IMR-90 (cell line): ENCODE measurements around the gene THEM5. TPM values are rescaled to one million over a fixed set of nuclear protein-coding genes. Genes with fewer than 3 reads are reported as not detected.

ENCODE experiments used
- ATAC-seq: fragments of 200-7000 bp; cut with Tn5 transposase; 2 replicates; pipeline ENCODE4 v1.9.1; 2020; ENCODE audit warnings: low read depth, mild to moderate bottlenecking, moderate library complexity
- BruUV-seq: library from RNA; stranded (reverse); fragments of 400-500 nt; replicated peaks from 2 replicates; lab custom pipeline; 2021; lab: Mats Ljungman, UMichigan
- CTCF ChIA-PET: fragments of 300-600 bp; formaldehyde crosslinking; extraction: SDS; loops from one replicate; lab custom pipeline; 2021; ENCODE audit warnings: antibody characterized with exemption; lab: Yijun Ruan, JAX
- POLR2A ChIA-PET: fragments of 300-600 bp; sonication (Branson Sonifier 250); formaldehyde crosslinking; loops from one replicate; lab custom pipeline; 2022; ENCODE audit warnings: antibody characterized with exemption; ENCODE audit not compliant: unreplicated experiment; lab: Charles Lee
- DNase-seq: peaks from one replicate; pipeline ENCODE4 v3.0.0; 2013
- H2AFZ ChIP-seq: replicated peaks from 2 replicates; pipeline ENCODE3; 2013; ENCODE audit warnings: low read length, mild to moderate bottlenecking; ENCODE audit not compliant: poor library complexity
- H2AK5ac ChIP-seq: 2 replicates; pipeline ENCODE4 v1.6.1; 2013; ENCODE audit warnings: low read depth, low read length, inconsistent platforms
- H2AK9ac ChIP-seq: replicated peaks from 2 replicates; pipeline ENCODE3; 2013; ENCODE audit warnings: mild to moderate bottlenecking, low read depth, low read length, moderate library complexity; ENCODE audit not compliant: poor library complexity
- H2BK120ac ChIP-seq: 2 replicates; pipeline ENCODE4 v1.6.1; 2013; ENCODE audit warnings: low read depth, low read length, inconsistent platforms
- H2BK15ac ChIP-seq: 3 replicates; pipeline ENCODE4 v1.6.1; 2013; ENCODE audit warnings: low read depth, low read length, inconsistent platforms
- H2BK20ac ChIP-seq: 2 replicates; pipeline ENCODE4 v1.6.1; 2013; ENCODE audit warnings: low read depth, mild to moderate bottlenecking, inconsistent platforms, low read length, moderate library complexity
- H2BK5ac ChIP-seq: 2 replicates; pipeline ENCODE4 v1.6.1; 2013; ENCODE audit warnings: mild to moderate bottlenecking, low read depth, low read length, inconsistent platforms; ENCODE audit not compliant: poor library complexity, severe bottlenecking
- H3K14ac ChIP-seq: replicated peaks from 2 replicates; pipeline ENCODE4 v1.6.1; 2013; ENCODE audit warnings: low read depth, low read length, inconsistent platforms
- H3K18ac ChIP-seq: 2 replicates; pipeline ENCODE4 v1.6.1; 2013; ENCODE audit warnings: low read depth, low read length, control low read depth
- H3K23ac ChIP-seq: 2 replicates; pipeline ENCODE4 v1.6.1; 2013; ENCODE audit warnings: low read depth, low read length, inconsistent platforms
- H3K27ac ChIP-seq: 2 replicates; pipeline ENCODE4 v1.5.1; 2013; ENCODE audit warnings: mild to moderate bottlenecking, control low read depth, low read length; ENCODE audit not compliant: insufficient read depth
- H3K27me3 ChIP-seq: 2 replicates; pipeline ENCODE4 v1.6.1; 2013; ENCODE audit warnings: low read length; ENCODE audit not compliant: control insufficient read depth, insufficient read depth
- H3K36me3 ChIP-seq: 2 replicates; pipeline ENCODE4 v1.6.1; 2013; ENCODE audit warnings: low read length, mixed read lengths; ENCODE audit not compliant: control insufficient read depth, insufficient read depth
- H3K4ac ChIP-seq: 2 replicates; pipeline ENCODE4 v1.6.1; 2013; ENCODE audit warnings: low read depth, low read length, inconsistent platforms
- H3K4me1 ChIP-seq: 2 replicates; pipeline ENCODE4 v1.6.1; 2013; ENCODE audit warnings: low read length, mixed read lengths; ENCODE audit not compliant: control insufficient read depth, insufficient read depth
- H3K4me2 ChIP-seq: 2 replicates; pipeline ENCODE4 v1.6.1; 2013; ENCODE audit warnings: low read depth, mild to moderate bottlenecking, control low read depth, low read length, moderate library complexity
- H3K4me3 ChIP-seq: 2 replicates; pipeline ENCODE4 v1.5.1; 2013; ENCODE audit warnings: low read depth, mild to moderate bottlenecking, control low read depth, low read length, moderate library complexity; ENCODE audit not compliant: insufficient read depth
- H3K56ac ChIP-seq: 2 replicates; pipeline ENCODE4 v1.6.1; 2013; ENCODE audit warnings: low read length, inconsistent platforms; ENCODE audit not compliant: insufficient read depth; ENCODE audit errors: extremely low read depth
- H3K79me1 ChIP-seq, 2 experiments: 2 replicates each; pipeline ENCODE4 v1.6.1; 2013; ENCODE audit warnings: low read length in 2 of 2, inconsistent platforms in 1 of 2, low read depth in 1 of 2
- H3K9ac ChIP-seq: 2 replicates; pipeline ENCODE4 v1.6.1; 2013; ENCODE audit warnings: low read depth, low read length, control low read depth
- H3K9me1 ChIP-seq: 2 replicates; pipeline ENCODE4 v1.6.1; 2013; ENCODE audit warnings: low read length, inconsistent platforms; ENCODE audit not compliant: insufficient read depth
- H3K9me3 ChIP-seq: 2 replicates; pipeline ENCODE4 v1.6.1; 2013; ENCODE audit warnings: low read length; ENCODE audit not compliant: control insufficient read depth, insufficient read depth
- H4K20me1 ChIP-seq: 2 replicates; pipeline ENCODE4 v1.6.1; 2013; ENCODE audit warnings: low read length, inconsistent platforms; ENCODE audit not compliant: insufficient read depth
- H4K5ac ChIP-seq: 2 replicates; pipeline ENCODE4 v1.6.1; 2013; ENCODE audit warnings: mild to moderate bottlenecking, low read depth, low read length, control low read depth
- H4K8ac ChIP-seq, 2 experiments: 2 replicates each; pipeline ENCODE4 v1.6.1; 2013; ENCODE audit warnings: low read depth in 2 of 2, low read length in 2 of 2, control low read depth in 1 of 2, inconsistent platforms in 1 of 2
- H4K91ac ChIP-seq: 2 replicates; pipeline ENCODE4 v1.6.1; 2013; ENCODE audit warnings: low read depth, low read length, inconsistent platforms; ENCODE audit not compliant: insufficient read depth
- CEBPB ChIP-seq: IDR thresholded peaks from 2 replicates; pipeline ENCODE4 v1.6.1; 2012; ENCODE audit warnings: low read depth, low read length, improper control_type of control experiment
- MAZ ChIP-seq: IDR thresholded peaks from 2 replicates; pipeline ENCODE4 v1.6.1; 2012; ENCODE audit warnings: low read depth, mild to moderate bottlenecking, low read length, improper control_type of control experiment, moderate library complexity, borderline replicate concordance
- POLR2A ChIP-seq: IDR thresholded peaks from 2 replicates; pipeline ENCODE4 v1.6.1; 2012; ENCODE audit warnings: mild to moderate bottlenecking, low read depth, low read length
- RAD21 ChIP-seq: IDR thresholded peaks from 2 replicates; pipeline ENCODE4 v1.6.1; 2012; ENCODE audit warnings: low read length, improper control_type of control experiment
- RFX5 ChIP-seq: IDR thresholded peaks from 2 replicates; pipeline ENCODE4 v1.8.0; 2012; ENCODE audit warnings: low read depth, mild to moderate bottlenecking, low read length, moderate library complexity
- whole genome bisulfite sequencing, 2 experiments: methylation state at CpG; one replicate each; pipeline versions ENCODE4 v1.1.5 to v1.1.7; 2013; ENCODE audit warnings: missing lambda C conversion rate in 2 of 2; ENCODE audit not compliant: insufficient read length in 1 of 2; ENCODE audit errors: extremely low coverage in 2 of 2; 5-methylcytosine and 5-hydroxymethylcytosine counted together
- dilution Hi-C: fragments of 300-500 bp; cut with HindIII; formaldehyde crosslinking; loops from one replicate; pipeline ENCODE4 v1.14.3; 2018; ENCODE audit warnings: low sequenced_read_pairs; ENCODE audit not compliant: unreplicated experiment
- in situ Hi-C: fragments of 300-500 bp; cut with MboI; formaldehyde crosslinking; loops from 3 replicates; pipeline ENCODE4 v1.14.3; 2019; ENCODE audit warnings: low sequenced_read_pairs, inconsistent platforms, mixed read lengths
- intact Hi-C: fragments of 100-400 bp; cut with micrococcal nuclease; formaldehyde crosslinking; loops from 2 replicates; pipeline ENCODE4 v1.10.0; 2022
- polyA plus RNA-seq, 3 experiments: library from polyadenylated mRNA; depleted of rRNA; stranded (reverse); fragments of >200 nt; gene quantifications; 2 replicates each; pipeline ENCODE4 v1.2.3, GENCODE V29; 2012; ENCODE audit warnings: low replicate concordance in 1 of 3
- total RNA-seq: library from RNA; depleted of rRNA; stranded (reverse); fragments of >200 nt; gene quantifications from 2 replicates; pipeline ENCODE4 v1.2.3, GENCODE V29; 2012

THEM5 gene
- total and polyA plus RNA-seq, 2 of the 4 experiments (the other 2 are of a cell fraction): not detected

DNA sequence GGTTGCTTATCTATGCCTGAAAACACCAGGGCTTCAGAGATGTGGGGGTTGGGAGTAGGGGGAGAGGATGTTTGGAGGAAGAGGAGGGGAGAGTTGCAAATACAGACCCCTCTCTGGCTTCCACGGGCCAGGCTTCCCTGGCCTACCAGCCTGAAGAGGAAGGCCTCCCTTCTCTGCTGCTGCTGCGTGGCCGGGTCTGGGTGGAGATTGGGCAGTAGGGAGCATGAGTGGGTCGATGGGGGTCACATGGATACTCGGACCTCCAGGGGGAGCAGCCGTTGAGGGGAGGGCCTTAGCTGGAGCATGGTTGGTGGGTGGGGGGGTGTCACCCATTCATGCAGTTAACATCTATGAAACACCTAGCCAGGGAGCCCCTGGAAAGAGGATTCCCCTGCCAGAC lies 23.5 kb downstream of the THEM5 start:
- Histone ChIP-seq H3K4me1 (no peaks in the 10 kb centered on the region), H3K9ac (no peak overlapping the region), H3K27me3 (peaks cover 55% of the 10 kb centered on the region), H2BK5ac (no peak overlapping the region), H2BK15ac (no peak overlapping the region), H3K4ac (no peak overlapping the region), H3K79me1 (no peaks in the 10 kb centered on the region), H3K14ac (no peak overlapping the region), H2BK20ac (no peak overlapping the region), H3K9me3 (no peaks in the 10 kb centered on the region), H3K4me3 (no peak overlapping the region), H3K23ac (no peak overlapping the region), H4K91ac (no peak overlapping the region), H3K4me2 (no peak overlapping the region), H3K9me1 (no peaks in the 10 kb centered on the region), H3K56ac (no peak overlapping the region), H2AFZ (no peak overlapping the region), H2AK9ac (no peak overlapping the region), H2AK5ac (no peak overlapping the region), H3K36me3 (no peaks in the 10 kb centered on the region), H3K27ac (no peak overlapping the region), H3K18ac (no peak overlapping the region), H4K8ac (no peak overlapping the region), H4K5ac (no peak overlapping the region), H2BK120ac (no peak overlapping the region), H4K20me1 (no peaks in the 10 kb centered on the region)
- ChIA-PET CTCF (no interaction called here), POLR2A (no interaction called here)
- no peak for DNase-seq
- TF ChIP-seq RAD21 (no peak), RFX5 (no peak), POLR2A (no peak), MAZ (no peak), CEBPB (no peak)
- intact Hi-C loops: loop anchor here (10.0 kb wide), 1 partner anchor 285 kb away; the partner anchor contains the start of gene TUFT1
- no peak for ATAC-seq
- WGBS, 2 experiments: no CpG with 5 or more reads among the region's 6 CpGs
- BruUV-seq: no TSS peak
- in situ Hi-C loops: no loop called here
- dilution Hi-C loops: no loop called here
